Tongue (tissue), 2 donors: ENCODE results near the gene FYB1. TPM values are rescaled to one million over a fixed set of nuclear protein-coding genes. Genes with fewer than 3 reads are reported as not detected.
A peak's percentile ranks its signal among the peaks of the same experiment; 100 is the strongest.
"Not testable (repeated sequence)": the region's sequence is repeated elsewhere in the genome, so short reads cannot be mapped to it uniquely, and the experiment has no call there.

Experiments used
- DNase-seq: peaks from one replicate; pipeline ENCODE4 v3.0.0-alpha.2; 2015
- total RNA-seq: library from RNA; depleted of rRNA; stranded (reverse); fragments of >200 nt; gene quantifications from one replicate; pipeline ENCODE4 v1.2.3, GENCODE V29; 2014

FYB1 gene
- total RNA-seq, 1 donor from 2014 or later = 9.0 TPM

DNA sequence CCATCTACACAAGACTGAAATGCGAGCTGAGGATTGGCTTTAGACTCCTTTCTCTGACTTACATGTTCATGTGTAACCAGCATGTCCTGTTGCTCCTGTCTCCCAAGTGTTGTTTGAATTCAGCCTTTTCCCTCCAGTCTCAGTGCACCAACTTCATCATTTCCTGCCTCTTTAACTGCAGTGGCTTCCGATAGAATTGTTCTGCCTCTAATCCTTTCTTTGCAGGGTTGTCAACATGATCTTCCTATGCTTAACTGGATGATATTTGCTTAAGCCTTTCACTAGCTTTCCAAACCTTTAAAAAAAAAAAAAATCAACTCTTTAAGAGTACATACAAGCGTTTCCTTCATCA is 6.7 kb upstream of the FYB1 start:
- DNase-seq = peak; percentile 34

DNA sequence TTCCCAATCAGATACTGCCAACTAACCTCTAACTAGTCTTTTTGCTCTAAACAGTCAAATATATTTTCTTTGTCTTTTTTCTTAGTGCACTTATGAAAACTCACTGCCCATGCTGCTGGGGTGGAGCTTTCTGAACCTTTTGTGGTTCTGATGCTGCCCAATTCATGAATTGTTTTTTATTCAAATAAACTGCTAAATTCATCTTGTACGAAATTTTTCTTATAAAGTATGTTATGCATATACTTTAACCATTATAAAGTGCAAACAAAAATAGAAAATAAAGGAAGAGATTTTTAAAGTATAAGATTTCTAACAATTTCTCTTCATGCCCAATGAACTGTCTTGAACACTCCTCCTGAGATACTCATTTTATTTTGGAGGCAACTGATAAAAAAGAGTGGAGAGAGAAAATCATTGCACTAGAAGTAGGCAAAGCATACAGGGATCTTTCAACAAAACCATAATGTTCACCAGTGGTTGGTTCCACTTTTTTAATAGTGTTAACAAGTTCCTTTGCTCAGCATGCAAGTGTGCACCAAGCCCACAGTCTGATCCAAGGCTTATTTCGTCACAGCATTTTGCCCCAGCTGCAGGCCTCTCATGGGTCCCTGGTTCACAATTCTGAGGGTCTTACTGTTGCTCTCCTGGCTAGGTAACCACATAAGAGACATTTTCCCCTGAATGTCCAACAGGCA is 6.2 kb upstream of the FYB1 start:
- DNase-seq = no peak

DNA sequence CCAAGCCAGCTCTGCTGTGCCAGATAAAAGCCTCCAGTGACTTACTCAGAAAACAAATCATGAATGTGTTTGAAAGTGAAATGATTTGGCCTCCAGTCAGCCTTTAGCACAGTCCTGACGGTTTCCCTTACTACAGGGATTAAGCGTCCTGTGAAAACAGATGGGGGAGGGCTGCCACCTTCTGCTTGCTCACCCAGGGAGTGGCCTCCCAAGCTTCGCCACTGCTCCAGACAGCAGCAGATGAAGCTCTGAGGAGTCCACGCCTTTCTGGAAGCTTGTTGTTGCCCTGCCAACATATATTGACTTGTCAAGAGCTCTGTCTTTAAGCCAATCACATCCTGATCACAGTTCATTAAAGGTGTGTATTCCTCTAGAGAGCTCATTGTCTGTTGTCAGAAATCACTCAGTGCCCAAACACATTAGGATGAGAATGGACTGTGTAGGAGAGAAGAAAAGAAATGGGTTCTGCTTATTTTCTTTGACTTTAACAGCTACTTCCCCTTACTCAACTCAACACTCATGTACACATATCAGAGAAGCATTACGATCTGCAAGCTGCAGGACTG is 4.9 kb upstream of the FYB1 start:
- DNase-seq = peak; percentile 54

DNA sequence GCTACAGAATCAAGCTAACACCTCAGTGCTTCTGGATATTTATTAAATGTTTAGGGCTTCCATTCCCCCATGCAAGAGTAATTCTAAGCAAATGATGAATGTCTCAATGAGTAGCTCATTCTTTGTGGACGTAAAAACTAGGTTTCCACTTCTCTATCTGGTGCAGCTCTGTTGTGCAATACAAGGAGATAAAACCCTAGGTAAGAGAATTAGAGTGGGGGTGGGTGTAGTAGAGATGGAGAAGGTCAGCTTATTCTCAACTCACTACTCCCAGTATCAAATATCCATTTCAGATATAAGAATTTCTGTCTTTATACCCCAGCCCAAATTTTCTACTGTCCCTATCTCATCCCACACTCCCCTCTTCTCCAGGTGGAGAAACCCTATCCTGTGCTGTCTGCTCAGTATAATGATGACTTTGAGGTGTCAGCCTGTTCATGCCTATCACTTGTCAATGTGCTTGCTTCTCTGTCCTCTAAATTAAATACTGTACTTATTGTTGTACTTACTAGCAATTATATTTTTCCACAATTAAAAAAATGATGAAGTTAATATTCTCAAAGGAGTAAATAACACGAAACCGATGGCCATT is 4.3 kb upstream of the FYB1 start:
- DNase-seq = no peak

- not testable (repeated sequence) for DNase-seq
Measured at GRCh38 chr5:39221671-39222070, 2.3 kb upstream of the FYB1 start.

- no peak for DNase-seq
Measured at GRCh38 chr5:39220280-39221030, 1.1 kb upstream of the FYB1 start.

DNA sequence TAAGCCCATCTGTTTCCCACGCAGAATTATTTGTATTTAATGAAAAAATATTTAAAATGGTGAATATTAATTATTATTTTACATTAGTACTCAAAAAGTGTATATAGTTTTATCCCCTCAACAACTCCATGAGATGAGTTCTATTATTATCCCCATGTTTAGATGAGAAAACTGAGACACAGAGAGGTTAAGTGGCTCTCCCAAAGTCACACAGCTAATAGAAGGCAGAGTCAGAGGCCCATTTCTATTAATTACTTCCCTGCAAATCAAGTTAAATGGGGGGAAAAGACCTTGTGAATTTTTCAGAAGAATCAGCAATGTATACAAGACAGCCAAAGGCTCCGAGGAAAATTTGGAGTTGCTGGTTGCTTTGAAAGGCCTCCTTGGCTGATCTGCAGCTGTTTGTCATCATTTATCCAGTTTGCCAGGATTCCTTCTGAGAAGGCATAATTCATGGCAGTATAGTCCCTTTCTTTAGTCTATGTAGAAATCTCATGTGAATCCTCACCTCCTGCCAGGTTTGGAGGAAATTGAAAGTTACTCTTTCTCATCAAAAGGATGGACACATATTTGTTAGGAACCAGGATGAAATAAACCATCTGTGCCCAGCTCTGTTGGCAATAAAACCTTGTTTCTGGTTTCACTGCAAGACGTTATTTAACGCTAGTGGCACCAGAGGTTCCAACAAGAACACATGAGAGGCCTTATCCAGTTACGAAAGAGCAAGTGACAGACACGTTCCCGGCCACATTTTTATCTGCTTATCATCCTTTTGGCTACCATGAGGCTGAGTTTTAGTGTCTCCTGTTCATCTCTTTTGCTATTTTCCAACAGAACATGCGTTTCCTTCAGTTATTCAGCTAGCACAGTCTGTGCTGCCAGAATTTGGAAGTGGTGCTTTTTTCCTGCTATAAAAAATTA is 621 bp downstream of the FYB1 start:
- peak; percentile 81 for DNase-seq

GRCh38 chr5:39217365-39218281 is 1.7 kb downstream of the FYB1 start:
- peak; percentile 90 for DNase-seq

GRCh38 chr5:39216631-39217030 is 2.7 kb downstream of the FYB1 start:
- no peak for DNase-seq

GRCh38 chr5:39215857-39216256 is 3.5 kb downstream of the FYB1 start:
- no peak for DNase-seq

GRCh38 chr5:39214912-39215709 is 4.3 kb downstream of the FYB1 start:
- DNase-seq = no peak

- no peak for DNase-seq
Measured at GRCh38 chr5:39213447-39214207, 5.7 kb downstream of the FYB1 start.

GRCh38 chr5:39211773-39212172 is 7.6 kb downstream of the FYB1 start:
- no peak for DNase-seq

DNA sequence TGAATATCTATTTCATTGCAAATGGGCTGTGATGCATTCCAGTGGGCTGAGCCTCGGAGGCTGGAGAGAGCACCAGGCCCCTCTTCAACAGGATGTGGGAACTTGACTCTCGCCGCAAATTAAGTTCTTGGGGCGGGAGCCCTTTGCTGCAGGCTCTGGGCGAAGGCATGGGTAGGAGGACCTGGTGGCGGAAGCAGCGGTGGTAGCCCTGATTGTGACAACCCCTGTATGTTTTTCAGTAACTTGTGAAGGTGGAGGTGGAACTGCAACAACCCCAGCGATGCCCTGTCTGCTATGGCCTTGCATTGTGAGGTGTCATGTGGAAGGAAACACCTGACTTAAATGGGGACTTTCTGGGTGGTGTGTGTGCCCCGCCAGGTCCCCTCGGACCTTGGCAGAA is 9.4 kb downstream of the FYB1 start:
- DNase-seq = no peak

GRCh38 chr5:39208471-39208870 is 10.9 kb downstream of the FYB1 start:
- DNase-seq = no peak

DNA sequence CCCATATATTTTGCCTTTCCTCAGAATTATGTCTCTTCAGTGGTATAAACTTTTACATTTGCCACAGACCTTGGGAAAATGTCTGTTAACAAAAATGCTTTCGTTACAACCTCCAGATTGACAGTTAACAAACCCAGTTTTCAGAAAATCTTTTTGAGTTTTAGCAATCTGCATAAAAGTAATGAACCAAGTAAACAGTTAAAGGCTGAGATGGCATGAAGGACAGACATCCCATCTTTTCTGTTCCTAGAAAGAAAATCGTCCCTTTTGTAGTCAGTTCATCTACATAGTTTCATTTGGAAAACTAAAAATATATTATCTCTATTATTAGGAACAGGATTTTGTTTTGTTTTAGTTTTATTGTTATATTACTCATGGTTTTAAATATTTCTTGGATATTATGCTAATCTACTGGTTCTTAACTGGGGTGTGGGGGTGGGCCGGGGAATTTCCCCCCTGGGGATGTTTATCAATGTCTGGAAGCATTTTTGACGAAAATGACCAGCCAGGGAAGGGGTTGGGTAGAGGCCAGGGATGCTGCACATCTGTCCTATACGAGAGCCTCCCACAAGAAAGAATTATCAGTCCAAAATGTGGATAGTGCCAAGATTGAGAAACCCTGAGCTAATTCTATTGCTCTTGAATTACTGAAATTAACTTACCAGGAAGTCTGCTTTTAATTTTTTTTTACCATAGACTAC is 11.9 kb downstream of the FYB1 start:
- DNase-seq = no peak

GRCh38 chr5:39206630-39207321 is 12.6 kb downstream of the FYB1 start:
- DNase-seq = no peak

- no peak for DNase-seq
Measured at GRCh38 chr5:39205550-39205949, 13.8 kb downstream of the FYB1 start.
